ENCODE measurements around the gene FNDC3B.

GRCh38 chr3:172280406-172281051, 241.2 kb downstream of the FNDC3B start:
- TF ChIP-seq, protein P1, sequence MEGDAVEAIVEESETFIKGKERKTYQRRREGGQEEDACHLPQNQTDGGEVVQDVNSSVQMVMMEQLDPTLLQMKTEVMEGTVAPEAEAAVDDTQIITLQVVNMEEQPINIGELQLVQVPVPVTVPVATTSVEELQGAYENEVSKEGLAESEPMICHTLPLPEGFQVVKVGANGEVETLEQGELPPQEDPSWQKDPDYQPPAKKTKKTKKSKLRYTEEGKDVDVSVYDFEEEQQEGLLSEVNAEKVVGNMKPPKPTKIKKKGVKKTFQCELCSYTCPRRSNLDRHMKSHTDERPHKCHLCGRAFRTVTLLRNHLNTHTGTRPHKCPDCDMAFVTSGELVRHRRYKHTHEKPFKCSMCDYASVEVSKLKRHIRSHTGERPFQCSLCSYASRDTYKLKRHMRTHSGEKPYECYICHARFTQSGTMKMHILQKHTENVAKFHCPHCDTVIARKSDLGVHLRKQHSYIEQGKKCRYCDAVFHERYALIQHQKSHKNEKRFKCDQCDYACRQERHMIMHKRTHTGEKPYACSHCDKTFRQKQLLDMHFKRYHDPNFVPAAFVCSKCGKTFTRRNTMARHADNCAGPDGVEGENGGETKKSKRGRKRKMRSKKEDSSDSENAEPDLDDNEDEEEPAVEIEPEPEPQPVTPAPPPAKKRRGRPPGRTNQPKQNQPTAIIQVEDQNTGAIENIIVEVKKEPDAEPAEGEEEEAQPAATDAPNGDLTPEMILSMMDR (IDR thresholded peaks at IDR 0.05), result no peak
- no peak for TF ChIP-seq POLR2A (IDR thresholded peaks at IDR 0.05)
